Epithelial cell of esophagus (primary cell): ENCODE data around the gene L1CAM.

Source experiments
- DNase-seq: peaks from one replicate; pipeline ENCODE4 v3.0.0; 2010; ENCODE audit warnings: low read depth
- H3K4me3 ChIP-seq: 2 replicates; pipeline ENCODE4 v1.5.1; 2011; ENCODE audit warnings: mild to moderate bottlenecking, low read length, control low read depth
- CTCF ChIP-seq: IDR thresholded peaks from 2 replicates; pipeline ENCODE4 v1.5.1; 2011; ENCODE audit warnings: low read depth, mild to moderate bottlenecking, low read length, control low read depth, inconsistent platforms; ENCODE audit not compliant: insufficient read depth; ENCODE audit errors: missing control alignments

L1CAM gene

GRCh38 chrX:153908219-153908860, 22.4 kb upstream of the L1CAM start:
- no peak overlapping the region for H3K4me3 ChIP-seq
- DNase-seq, result no peak
- TF ChIP-seq CTCF, result no peak

DNA sequence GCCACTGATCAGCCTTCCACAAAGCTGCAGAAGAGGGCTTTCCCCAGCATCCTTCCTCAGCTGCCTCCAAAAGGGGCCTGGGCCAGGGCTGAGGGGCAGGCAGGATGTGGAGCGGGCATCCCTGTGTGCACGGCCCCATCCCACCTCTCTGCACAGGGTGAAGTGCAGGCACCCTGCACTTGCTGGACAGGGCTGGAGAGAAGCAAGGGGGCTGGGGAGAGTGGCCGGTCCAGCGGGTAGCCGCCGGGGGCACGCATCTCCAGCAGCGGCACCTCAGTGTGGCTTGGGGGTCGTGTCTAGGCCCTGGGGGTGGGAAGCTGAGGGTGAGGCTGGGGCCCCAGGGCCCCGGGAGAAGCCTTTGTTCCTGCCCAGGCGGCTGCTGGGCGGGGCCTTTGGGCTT, 21.5 kb upstream of the L1CAM start:
- no peak for TF ChIP-seq CTCF
- DNase-seq, result no peak
- no peak overlapping the region for H3K4me3 ChIP-seq

DNA sequence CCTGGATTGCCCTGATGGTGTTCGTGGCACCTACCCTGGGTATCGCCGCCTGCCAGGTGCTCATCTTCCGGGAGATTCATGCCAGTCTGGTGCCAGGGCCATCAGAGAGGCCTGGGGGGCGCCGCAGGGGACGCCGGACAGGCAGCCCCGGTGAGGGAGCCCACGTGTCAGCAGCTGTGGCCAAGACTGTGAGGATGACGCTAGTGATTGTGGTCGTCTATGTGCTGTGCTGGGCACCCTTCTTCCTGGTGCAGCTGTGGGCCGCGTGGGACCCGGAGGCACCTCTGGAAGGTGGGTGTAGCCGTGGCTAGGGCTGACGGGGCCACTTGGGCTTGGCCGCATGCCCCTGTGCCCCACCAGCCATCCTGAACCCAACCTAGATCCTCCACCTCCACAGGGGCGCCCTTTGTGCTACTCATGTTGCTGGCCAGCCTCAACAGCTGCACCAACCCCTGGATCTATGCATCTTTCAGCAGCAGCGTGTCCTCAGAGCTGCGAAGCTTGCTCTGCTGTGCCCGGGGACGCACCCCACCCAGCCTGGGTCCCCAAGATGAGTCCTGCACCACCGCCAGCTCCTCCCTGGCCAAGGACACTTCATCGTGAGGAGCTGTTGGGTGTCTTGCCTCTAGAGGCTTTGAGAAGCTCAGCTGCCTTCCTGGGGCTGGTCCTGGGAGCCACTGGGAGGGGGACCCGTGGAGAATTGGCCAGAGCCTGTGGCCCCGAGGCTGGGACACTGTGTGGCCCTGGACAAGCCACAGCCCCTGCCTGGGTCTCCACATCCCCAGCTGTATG, 20.3 kb upstream of the L1CAM start:
- TF ChIP-seq CTCF, result no peak
- H3K4me3 ChIP-seq, result no peak overlapping the region
- DNase-seq, result no peak

DNA sequence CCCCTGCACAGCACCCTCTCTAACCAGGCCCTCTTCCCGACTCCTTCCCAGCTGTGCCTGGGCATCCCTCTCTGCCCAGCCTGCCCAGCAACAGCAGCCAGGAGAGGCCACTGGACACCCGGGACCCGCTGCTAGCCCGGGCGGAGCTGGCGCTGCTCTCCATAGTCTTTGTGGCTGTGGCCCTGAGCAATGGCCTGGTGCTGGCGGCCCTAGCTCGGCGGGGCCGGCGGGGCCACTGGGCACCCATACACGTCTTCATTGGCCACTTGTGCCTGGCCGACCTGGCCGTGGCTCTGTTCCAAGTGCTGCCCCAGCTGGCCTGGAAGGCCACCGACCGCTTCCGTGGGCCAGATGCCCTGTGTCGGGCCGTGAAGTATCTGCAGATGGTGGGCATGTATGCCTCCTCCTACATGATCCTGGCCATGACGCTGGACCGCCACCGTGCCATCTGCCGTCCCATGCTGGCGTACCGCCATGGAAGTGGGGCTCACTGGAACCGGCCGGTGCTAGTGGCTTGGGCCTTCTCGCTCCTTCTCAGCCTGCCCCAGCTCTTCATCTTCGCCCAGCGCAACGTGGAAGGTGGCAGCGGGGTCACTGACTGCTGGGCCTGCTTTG, 19.6 kb upstream of the L1CAM start:
- no peak for TF ChIP-seq CTCF
- H3K4me3 ChIP-seq, result no peak overlapping the region
- DNase-seq, result no peak

DNA sequence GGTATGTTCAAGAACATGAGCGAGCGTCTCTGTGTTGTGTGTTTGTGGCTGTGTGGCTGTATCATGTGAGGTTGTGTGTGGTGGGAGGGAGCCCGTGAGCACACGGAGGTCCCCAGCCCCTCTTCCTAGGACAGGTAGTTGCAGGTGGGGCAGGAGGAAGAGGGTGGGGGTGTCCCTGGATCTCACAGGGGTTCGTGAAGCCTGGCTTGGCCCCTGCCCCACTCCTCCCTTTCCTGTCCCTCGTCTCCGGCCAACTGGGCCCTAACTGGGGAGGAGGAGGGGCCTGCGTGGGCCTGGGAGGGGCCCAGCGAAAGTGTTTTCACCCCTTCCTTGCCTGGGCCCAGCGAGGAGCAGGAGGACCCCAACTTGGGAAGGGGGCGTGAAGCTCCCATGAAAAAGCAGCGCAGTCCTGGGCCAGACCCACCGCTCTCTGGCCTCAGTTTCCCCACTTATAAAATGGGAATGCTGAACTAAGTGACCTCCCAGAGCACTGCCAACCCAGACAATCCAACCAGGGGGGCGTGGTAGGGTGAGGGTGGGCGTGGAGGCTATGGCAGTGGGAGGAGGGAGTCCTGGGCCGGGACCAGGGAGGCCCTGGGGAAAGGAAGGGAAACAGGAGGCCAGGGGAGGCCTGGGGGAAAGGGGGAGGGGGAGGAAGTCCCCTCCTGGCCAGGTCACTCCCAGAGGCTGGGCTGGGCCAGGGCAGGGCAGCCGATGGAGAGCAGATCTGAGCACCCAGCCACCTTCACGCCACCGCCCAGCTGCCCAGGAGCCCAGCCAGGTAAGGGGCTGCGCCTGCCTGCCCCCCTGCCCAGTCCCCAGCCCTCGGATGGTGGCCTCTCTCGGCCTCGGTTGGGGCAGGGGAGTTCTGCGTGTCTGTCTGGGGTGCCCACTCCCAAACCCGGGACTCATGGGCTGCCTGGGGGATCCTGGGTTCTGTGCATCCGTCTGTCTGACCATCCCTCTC, 18.3 kb upstream of the L1CAM start, which contains the start of gene AVPR2:
Gene AVPR2 (plus strand): TSS at position 683 of the 967 bp plus-strand sequence. CDS start 473 bp downstream, outside the sequence.
- TF ChIP-seq CTCF, result no peak

DNA sequence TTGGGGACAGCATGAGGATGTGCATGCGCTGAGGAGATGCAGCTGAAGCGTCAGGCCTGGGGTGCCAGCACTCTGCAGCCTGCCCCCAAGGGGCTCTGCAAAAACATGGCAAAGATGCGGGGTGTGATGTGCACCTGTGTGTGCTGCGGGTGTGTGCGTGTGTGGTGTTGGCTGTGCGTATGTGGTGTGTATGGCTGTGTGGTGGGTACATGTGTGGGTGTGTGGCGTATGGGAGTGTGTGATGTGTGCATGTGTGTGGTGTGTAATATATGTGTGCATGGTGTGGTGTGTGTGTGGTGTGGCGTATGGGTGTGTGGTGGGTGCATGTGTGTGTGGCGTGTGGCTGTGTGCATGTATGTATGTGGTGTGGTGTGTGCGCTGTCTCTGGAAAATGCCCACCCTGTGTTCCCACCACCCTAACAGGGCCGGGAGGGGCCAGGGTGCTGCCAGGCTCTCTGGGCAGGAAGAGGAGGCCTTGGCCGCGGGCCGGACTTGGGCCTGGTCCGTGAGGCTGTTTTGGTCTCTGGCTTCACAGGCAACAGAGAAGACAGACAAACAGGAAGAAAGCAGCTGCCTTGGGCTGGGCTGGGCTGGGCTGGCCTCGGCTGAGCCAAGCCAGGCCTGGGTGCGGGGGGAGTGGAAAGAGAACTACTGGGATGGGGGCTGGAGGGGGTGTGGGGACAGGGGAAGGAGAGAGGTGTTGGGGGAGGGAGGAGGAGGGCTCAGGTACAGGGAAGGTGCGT, 17.4 kb upstream of the L1CAM start:
- no peak overlapping the region for H3K4me3 ChIP-seq
- DNase-seq, result no peak
- no peak for TF ChIP-seq CTCF

More for the DNA sequence above, 18.3 kb upstream of the L1CAM start, which contains the start of gene AVPR2:
- H3K4me3 ChIP-seq, result no peak within 1 kb of the TSS
- DNase-seq, result no peak
